Lower lobe of right lung (tissue), 2 donors: Measurements from ENCODE around the gene THRB. TPM values are rescaled to one million over a fixed set of nuclear protein-coding genes. Genes with fewer than 3 reads are reported as not detected.

Experiments used
- ATAC-seq, 2 donors: fragments of 200-7000 bp; cut with Tn5 transposase; one replicate each; pipeline ENCODE4 v1.9.1; 2020 to 2022; ENCODE audit warnings: mild to moderate bottlenecking in 2 of 2, moderate library complexity in 2 of 2
- DNase-seq: peaks from one replicate; pipeline ENCODE4 v3.0.0-alpha.2; 2020
- H3K27ac ChIP-seq: fragments of 200-600 bp; one replicate; pipeline ENCODE4 v1.8.0; 2022
- H3K27me3 ChIP-seq: fragments of 200-600 bp; one replicate; pipeline ENCODE4 v1.8.0; 2022; ENCODE audit warnings: low read depth
- H3K36me3 ChIP-seq: fragments of 200-600 bp; one replicate; pipeline ENCODE4 v1.8.0; 2022; ENCODE audit warnings: mild to moderate bottlenecking
- H3K4me1 ChIP-seq: fragments of 200-600 bp; one replicate; pipeline ENCODE4 v1.8.0; 2022
- H3K4me3 ChIP-seq: fragments of 200-600 bp; one replicate; pipeline ENCODE4 v1.8.0; 2022; ENCODE audit warnings: mild to moderate bottlenecking
- H3K9me3 ChIP-seq: fragments of 200-600 bp; one replicate; pipeline ENCODE4 v1.8.0; 2022
- CTCF ChIP-seq: fragments of 200-600 bp; IDR thresholded peaks from one replicate; pipeline ENCODE4 v1.8.0; 2022; ENCODE audit warnings: antibody characterized with exemption, mild to moderate bottlenecking
- intact Hi-C: fragments of 100-400 bp; cut with DNase I; formaldehyde crosslinking; loops from one replicate; pipeline ENCODE4 v1.11.0; 2022
- total RNA-seq: library from RNA; stranded (reverse); fragmentation: NEBNext Ultra II Directional; extraction: Animal tissue kit (Norgen Biotek cat#: 25700); gene quantifications from one replicate; pipeline ENCODE4 v1.2.1, GENCODE V29; 2021
- donor health status: DM: no; HTN: yes; CAD: no; lungs with severe emphysema.

THRB gene
- total RNA-seq, 1 donor from 2014 or later: 14.6 TPM

DNA sequence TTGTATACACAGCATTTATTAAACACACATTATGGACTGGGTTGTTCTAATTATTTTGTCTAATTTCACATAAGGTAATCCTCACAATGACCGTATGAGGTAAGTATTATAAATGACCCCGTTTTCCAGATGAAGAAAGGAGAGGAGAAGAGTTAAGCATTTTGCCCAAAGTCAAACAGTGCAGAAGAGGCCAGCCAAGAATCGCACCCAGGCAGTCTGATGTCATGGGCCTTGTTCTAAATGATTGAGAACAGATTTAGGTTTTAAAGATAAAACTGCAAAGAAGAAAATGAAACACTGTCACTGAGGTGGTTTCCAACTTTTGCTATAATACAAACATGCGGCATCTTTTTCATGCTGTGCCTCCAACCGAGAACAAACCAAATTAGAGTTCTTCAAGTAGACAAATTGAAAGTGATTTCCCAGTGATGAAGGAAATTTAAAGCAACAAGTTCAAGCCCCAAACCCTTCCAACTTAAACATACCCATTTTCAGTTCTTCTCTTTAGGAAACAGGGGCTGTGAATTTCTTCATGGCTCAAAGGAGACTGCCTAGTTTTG is 155.3 kb downstream of the THRB start:
- Histone ChIP-seq H3K4me3 (no peak overlapping the region), H3K4me1 (no peaks in the 10 kb centered on the region), H3K27ac (no peak overlapping the region), H3K9me3 (no peaks in the 10 kb centered on the region), H3K27me3 (no peaks in the 10 kb centered on the region), H3K36me3 (no peaks in the 10 kb centered on the region)
- TF ChIP-seq CTCF: no peak
- intact Hi-C loops: no loop called here
- no peak for DNase-seq
- no peak for ATAC-seq

GRCh38 chr3:24338409-24339130 is 156.1 kb downstream of the THRB start:
- no peak for ATAC-seq
- Histone ChIP-seq H3K36me3 (no peaks in the 10 kb centered on the region), H3K27ac (no peak overlapping the region), H3K4me1 (no peaks in the 10 kb centered on the region), H3K4me3 (no peak overlapping the region), H3K9me3 (no peaks in the 10 kb centered on the region), H3K27me3 (no peaks in the 10 kb centered on the region)
- TF ChIP-seq CTCF: no peak
- intact Hi-C loops: no loop called here
- DNase-seq: no peak

GRCh38 chr3:24336101-24336500 is 158.5 kb downstream of the THRB start:
- no peaks in the 10 kb centered on the region for H3K27me3 ChIP-seq
- DNase-seq (no peak), ATAC-seq (no peak)
- no peaks in the 10 kb centered on the region for H3K36me3 ChIP-seq
- no peak overlapping the region for H3K27ac ChIP-seq
- no peak for TF ChIP-seq CTCF
- intact Hi-C loops: no loop called here
- H3K4me1 ChIP-seq: no peaks in the 10 kb centered on the region
- H3K4me3 ChIP-seq: no peak overlapping the region
- no peaks in the 10 kb centered on the region for H3K9me3 ChIP-seq

- no peak for TF ChIP-seq CTCF
- intact Hi-C loops: no loop called here
- no peaks in the 10 kb centered on the region for H3K36me3 ChIP-seq
- H3K9me3 ChIP-seq: no peaks in the 10 kb centered on the region
- no peak overlapping the region for H3K27ac ChIP-seq
- ATAC-seq (no peak), DNase-seq (no peak)
- no peaks in the 10 kb centered on the region for H3K4me1 ChIP-seq
- no peak overlapping the region for H3K4me3 ChIP-seq
- H3K27me3 ChIP-seq: no peaks in the 10 kb centered on the region
Measured at GRCh38 chr3:24332092-24332491, 162.6 kb downstream of the THRB start.

DNA sequence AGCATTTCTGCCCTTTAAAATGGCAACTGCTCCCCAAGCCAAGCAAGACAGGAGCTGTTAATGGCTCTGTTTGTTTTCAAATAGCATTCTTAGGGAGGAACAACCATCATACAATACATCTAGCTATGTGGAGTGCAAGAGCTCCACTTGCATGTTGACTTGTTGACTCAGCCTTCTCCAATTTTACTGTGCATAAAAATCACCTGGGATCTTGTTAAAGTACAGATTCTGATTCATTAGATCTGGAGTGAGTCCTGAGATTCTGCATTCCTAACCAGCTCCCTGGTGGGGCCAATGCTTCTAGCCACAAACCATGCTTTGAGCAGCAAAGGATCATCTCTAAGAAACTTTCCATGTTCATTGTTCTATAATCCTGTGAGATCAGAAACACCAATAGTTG is 171.4 kb downstream of the THRB start:
- ATAC-seq (no peak), DNase-seq (no peak)
- H3K4me3 ChIP-seq: no peak overlapping the region
- H3K9me3 ChIP-seq: peaks cover 6% of the 10 kb centered on the region
- H3K36me3 ChIP-seq: no peaks in the 10 kb centered on the region
- no peaks in the 10 kb centered on the region for H3K4me1 ChIP-seq
- H3K27me3 ChIP-seq: no peaks in the 10 kb centered on the region
- H3K27ac ChIP-seq: no peak overlapping the region
- TF ChIP-seq CTCF: no peak
- intact Hi-C loops: no loop called here
